Activated gamma-delta T cell treated with anti-CD3 and anti-CD28 coated beads, Interleukin-2, amount 50 U/mL, for 16 hours (primary cell): ENCODE data around the gene HDAC4.

ENCODE experiments used
- DNase-seq: peaks from one replicate; pipeline ENCODE4 v3.0.0-alpha.2; 2020; ENCODE audit warnings: low read depth

HDAC4 gene

GRCh38 chr2:239025096-239025801, 375.6 kb downstream of the HDAC4 start:
- DNase-seq: no peak

- no peak for DNase-seq
Observed at GRCh38 chr2:239024226-239024625, 376.6 kb downstream of the HDAC4 start.

- DNase-seq: no peak
Observed at GRCh38 chr2:239022437-239023260, 378.2 kb downstream of the HDAC4 start.

GRCh38 chr2:239021651-239022436, 379.0 kb downstream of the HDAC4 start:
- DNase-seq: no peak

GRCh38 chr2:239021224-239021623, 379.6 kb downstream of the HDAC4 start:
- DNase-seq: no peak

- no peak for DNase-seq
Observed at GRCh38 chr2:239020541-239021041, 380.2 kb downstream of the HDAC4 start.

GRCh38 chr2:239019183-239019581, 381.6 kb downstream of the HDAC4 start:
- DNase-seq: no peak

GRCh38 chr2:239018271-239019182, 382.3 kb downstream of the HDAC4 start:
- DNase-seq: no peak

GRCh38 chr2:239017491-239018098, 383.2 kb downstream of the HDAC4 start:
- DNase-seq: no peak

GRCh38 chr2:239015901-239016675, 384.7 kb downstream of the HDAC4 start:
- no peak for DNase-seq

- DNase-seq: no peak
Observed at GRCh38 chr2:239015218-239015900, 385.5 kb downstream of the HDAC4 start.

- DNase-seq: no peak
Observed at GRCh38 chr2:239014458-239015217, 386.2 kb downstream of the HDAC4 start.

- DNase-seq: no peak
Observed at GRCh38 chr2:239013678-239013976, 387.2 kb downstream of the HDAC4 start.

GRCh38 chr2:239012936-239013677, 387.7 kb downstream of the HDAC4 start:
- no peak for DNase-seq

GRCh38 chr2:239012228-239012627, 388.6 kb downstream of the HDAC4 start:
- DNase-seq: no peak

- DNase-seq: no peak
Observed at GRCh38 chr2:239009589-239009961, 391.2 kb downstream of the HDAC4 start.

GRCh38 chr2:239008677-239009588, 391.9 kb downstream of the HDAC4 start:
- no peak for DNase-seq
